WERI-Rb-1 (cell line): ENCODE data around the gene ENKD1.

Experiments
- DNase-seq: peaks from one replicate; pipeline ENCODE4 v3.0.0-alpha.2; 2020
- H3K27ac ChIP-seq: fragments of 250-450 bp; sonication (Bioruptor Pico); 2 replicates; pipeline ENCODE4 v1.5.1; 2020; ENCODE audit warnings: mild to moderate bottlenecking, moderate library complexity
- H3K27me3 ChIP-seq: fragments of 250-450 bp; sonication (Bioruptor Pico); 2 replicates; pipeline ENCODE4 v1.5.1; 2021; ENCODE audit warnings: mild to moderate bottlenecking, low read depth, moderate library complexity; ENCODE audit not compliant: insufficient read depth, severe bottlenecking
- H3K36me3 ChIP-seq: fragments of 250-450 bp; sonication (Bioruptor Pico); 2 replicates; pipeline ENCODE4 v1.5.1; 2020; ENCODE audit warnings: mild to moderate bottlenecking, moderate library complexity
- H3K4me3 ChIP-seq: 2 replicates; pipeline ENCODE4 v1.5.1; 2011; ENCODE audit warnings: low read depth, mild to moderate bottlenecking, control low read depth, low read length
- H3K9me3 ChIP-seq: fragments of 250-450 bp; sonication (Bioruptor Pico); 2 replicates; pipeline ENCODE4 v1.5.1; 2021; ENCODE audit warnings: mild to moderate bottlenecking, moderate library complexity; ENCODE audit not compliant: severe bottlenecking
- CTCF ChIP-seq: IDR thresholded peaks from 2 replicates; pipeline ENCODE4 v1.5.1; 2011; ENCODE audit warnings: low read depth, mild to moderate bottlenecking, control low read depth, inconsistent platforms, low read length

ENKD1 gene

GRCh38 chr16:67676939-67677338 lies 10.4 kb upstream of the ENKD1 start:
- Histone ChIP-seq H3K27me3 (no peaks in the 10 kb centered on the region), H3K4me3 (no peak overlapping the region), H3K9me3 (no peaks in the 10 kb centered on the region), H3K27ac (no peak overlapping the region), H3K36me3 (peaks cover 10% of the 10 kb centered on the region)
- DNase-seq = no peak
- no peak for TF ChIP-seq CTCF

GRCh38 chr16:67676516-67676915 lies 10.0 kb upstream of the ENKD1 start:
- TF ChIP-seq CTCF = no peak
- no peak for DNase-seq
- Histone ChIP-seq H3K27ac (no peak overlapping the region), H3K9me3 (no peaks in the 10 kb centered on the region), H3K4me3 (no peak overlapping the region), H3K27me3 (no peaks in the 10 kb centered on the region), H3K36me3 (peaks cover 6% of the 10 kb centered on the region)

GRCh38 chr16:67675999-67676398 lies 9.4 kb upstream of the ENKD1 start:
- Histone ChIP-seq H3K27ac (no peak overlapping the region), H3K36me3 (peaks cover 6% of the 10 kb centered on the region), H3K27me3 (no peaks in the 10 kb centered on the region), H3K4me3 (no peak overlapping the region), H3K9me3 (no peaks in the 10 kb centered on the region)
- DNase-seq = no peak
- TF ChIP-seq CTCF = no peak

GRCh38 chr16:67675579-67675935 lies 9.0 kb upstream of the ENKD1 start:
- Histone ChIP-seq H3K9me3 (no peaks in the 10 kb centered on the region), H3K4me3 (no peak overlapping the region), H3K27me3 (no peaks in the 10 kb centered on the region), H3K27ac (no peak overlapping the region), H3K36me3 (peaks cover 6% of the 10 kb centered on the region)
- no peak for DNase-seq
- no peak for TF ChIP-seq CTCF

- H3K9me3 ChIP-seq = no peaks in the 10 kb centered on the region
- TF ChIP-seq CTCF = no peak
- H3K36me3 ChIP-seq = peaks cover 6% of the 10 kb centered on the region
- no peaks in the 10 kb centered on the region for H3K27me3 ChIP-seq
- no peak for DNase-seq
- no peak overlapping the region for H3K27ac ChIP-seq
- H3K4me3 ChIP-seq = no peak overlapping the region
Observed at GRCh38 chr16:67674851-67675578, 8.5 kb upstream of the ENKD1 start.
